GM19099 (cell line): ENCODE measurements around the gene ASAP2.

ENCODE experiments used
- POLR2A ChIP-seq: IDR thresholded peaks from 3 replicates; pipeline ENCODE4 v1.6.1; 2011; ENCODE audit warnings: low read depth; ENCODE audit not compliant: insufficient read length; ENCODE audit errors: extremely low read depth

The ASAP2 gene

GRCh38 chr2:9308186-9308955 is 101.8 kb downstream of the ASAP2 start:
- no peak for TF ChIP-seq POLR2A

DNA sequence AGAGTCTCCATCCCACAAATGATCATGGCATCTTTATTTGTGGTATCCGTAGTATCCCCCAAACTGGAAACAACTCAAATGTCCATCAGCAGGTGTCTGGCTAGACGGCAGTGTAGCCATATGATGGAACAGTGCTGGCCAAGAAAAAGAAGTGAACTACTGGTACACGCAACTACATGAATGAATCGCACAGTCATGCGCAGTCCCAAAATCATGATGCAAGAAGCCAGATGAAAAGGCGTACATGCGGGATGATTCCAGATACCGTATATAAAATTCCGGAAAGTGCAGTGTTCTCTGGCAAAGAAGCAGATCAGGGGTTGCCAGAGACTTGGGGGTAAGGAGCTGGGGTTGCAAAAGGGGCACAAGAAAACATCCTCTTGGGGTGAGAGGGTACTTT is 102.5 kb downstream of the ASAP2 start:
- TF ChIP-seq POLR2A, result no peak

- TF ChIP-seq POLR2A, result no peak
These were observed 103.8 kb downstream of the ASAP2 start for GRCh38 chr2:9310377-9310776.

- no peak for TF ChIP-seq POLR2A
These were observed 104.2 kb downstream of the ASAP2 start for GRCh38 chr2:9310798-9311197.

GRCh38 chr2:9311488-9311887 is 104.9 kb downstream of the ASAP2 start:
- TF ChIP-seq POLR2A, result no peak

DNA sequence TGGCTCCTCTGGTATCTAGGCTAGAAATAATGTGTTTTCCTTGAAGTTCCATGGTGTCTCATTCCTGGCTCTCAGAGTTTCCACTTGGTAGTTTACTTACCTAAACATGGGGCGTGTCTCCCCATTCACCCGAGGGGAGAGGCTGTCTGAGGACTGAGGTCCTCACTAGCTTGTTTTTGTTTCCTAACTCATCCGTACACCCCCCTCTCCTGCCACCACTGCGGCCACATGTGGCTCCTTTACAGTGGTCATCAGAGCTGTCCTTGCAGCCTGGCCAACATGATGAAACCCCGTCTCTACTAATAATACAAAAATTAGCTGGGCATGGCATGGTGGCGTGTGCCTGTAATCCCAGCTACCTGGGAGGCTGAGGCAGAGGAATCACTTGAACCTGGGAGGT is 106.0 kb downstream of the ASAP2 start:
- no peak for TF ChIP-seq POLR2A

DNA sequence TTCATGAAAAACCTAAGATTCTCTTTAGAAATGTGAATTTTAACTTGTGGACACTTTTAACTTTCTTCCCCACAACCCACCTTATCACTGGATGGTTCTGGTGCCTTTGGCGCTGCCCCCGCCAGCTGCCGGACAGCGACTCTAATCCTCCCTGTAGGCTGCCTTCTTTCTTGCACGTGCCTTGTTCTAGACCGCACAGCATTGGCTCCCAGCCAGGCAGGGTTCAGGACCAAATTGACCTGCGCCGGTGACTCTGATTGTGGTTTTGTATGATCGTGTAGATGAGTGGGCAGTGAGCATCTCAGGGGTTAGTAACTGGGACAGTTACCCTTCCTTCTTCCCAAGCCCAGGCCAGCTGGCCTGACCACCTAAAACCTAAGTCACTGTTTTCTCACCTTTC is 106.8 kb downstream of the ASAP2 start:
- TF ChIP-seq POLR2A, result no peak

DNA sequence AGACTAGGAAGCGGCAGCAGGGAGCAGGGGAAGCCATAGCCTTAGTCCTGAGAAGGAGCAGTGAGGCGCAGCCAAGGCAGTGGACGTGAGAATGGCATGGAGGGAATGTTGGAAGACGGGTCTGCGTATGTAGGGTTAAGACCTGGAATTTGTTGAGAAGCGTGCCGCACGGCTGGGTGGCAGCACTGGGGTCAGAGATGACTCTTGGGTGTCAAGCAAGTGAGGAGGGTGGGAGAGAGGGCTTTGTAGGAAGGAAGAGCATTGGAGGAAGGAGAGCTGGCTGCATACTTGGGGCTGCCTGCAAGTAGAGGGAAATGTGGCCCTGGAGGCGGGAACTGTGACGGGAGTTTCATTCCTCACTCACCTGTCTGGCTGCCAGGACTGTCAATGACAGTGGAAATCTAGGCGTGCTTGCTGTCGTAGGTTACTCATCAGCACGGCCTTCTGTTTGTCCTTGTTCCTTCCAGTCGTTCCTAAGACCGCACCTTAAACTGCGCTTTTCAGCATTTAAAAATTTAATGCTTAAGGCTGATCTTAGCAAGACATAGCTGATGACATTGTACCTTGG is 108.8 kb downstream of the ASAP2 start:
- no peak for TF ChIP-seq POLR2A

- no peak for TF ChIP-seq POLR2A
These were observed 110.9 kb downstream of the ASAP2 start for GRCh38 chr2:9317559-9317958.

- no peak for TF ChIP-seq POLR2A
These were observed 112.1 kb downstream of the ASAP2 start for GRCh38 chr2:9318461-9319337.

- no peak for TF ChIP-seq POLR2A
These were observed 112.7 kb downstream of the ASAP2 start for GRCh38 chr2:9319338-9319715.

DNA sequence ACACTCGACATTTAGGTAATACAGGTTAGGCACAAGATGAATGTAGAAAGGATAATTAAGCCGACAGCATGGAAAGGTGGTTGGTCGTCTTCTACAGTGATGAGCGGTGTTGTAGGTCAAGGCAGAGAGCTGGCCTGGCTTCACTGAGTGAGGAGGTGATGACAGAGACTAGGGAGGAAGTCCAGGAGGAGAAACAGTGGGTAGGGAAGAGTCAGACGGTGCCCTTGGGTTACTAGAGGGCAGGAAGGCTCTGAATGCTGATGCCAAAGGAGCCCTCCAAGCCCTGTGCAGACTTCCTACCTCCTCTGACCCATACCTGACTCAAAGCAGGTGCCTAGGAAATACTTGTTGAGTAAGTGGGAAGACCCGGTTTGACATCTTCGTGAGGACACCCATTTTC is 116.0 kb downstream of the ASAP2 start:
- no peak for TF ChIP-seq POLR2A

DNA sequence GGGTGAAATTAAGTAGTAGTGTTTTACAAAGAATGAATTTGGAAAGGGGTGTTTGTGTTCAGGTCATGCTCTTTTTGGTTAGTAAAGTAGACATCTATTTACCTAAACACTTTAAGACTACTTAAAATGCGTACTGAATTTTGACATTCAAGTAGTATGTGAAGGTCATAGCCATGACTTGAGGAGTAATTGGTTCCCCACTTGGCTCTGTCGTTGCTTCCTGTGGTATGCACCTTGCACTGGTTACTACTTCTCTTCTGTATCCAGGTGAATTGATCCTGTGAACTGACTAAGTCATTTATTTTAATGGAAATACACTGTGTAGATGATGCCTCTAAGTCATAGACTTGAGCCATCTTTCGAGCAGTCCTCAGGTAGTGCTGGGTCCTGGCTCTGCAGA is 118.8 kb downstream of the ASAP2 start:
- no peak for TF ChIP-seq POLR2A

DNA sequence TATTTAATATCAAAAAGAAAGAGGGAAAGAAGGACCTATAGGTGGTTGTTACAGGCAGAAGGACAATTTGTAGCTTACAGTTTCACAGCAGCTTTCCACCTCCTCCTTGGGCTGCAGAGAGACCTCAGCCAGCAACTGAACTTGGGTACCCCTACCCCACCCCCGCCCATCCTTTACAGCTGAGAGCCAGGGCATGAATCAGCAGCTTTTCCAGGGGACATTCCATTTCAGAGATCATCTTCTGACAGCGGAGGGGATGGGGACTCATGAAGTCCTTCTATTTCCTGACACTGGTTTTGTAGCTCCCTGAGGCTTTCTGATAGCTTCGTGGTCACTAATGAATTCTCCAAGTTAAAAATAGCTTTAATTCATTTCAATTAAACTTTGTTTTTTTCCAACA is 120.4 kb downstream of the ASAP2 start:
- TF ChIP-seq POLR2A, result no peak

DNA sequence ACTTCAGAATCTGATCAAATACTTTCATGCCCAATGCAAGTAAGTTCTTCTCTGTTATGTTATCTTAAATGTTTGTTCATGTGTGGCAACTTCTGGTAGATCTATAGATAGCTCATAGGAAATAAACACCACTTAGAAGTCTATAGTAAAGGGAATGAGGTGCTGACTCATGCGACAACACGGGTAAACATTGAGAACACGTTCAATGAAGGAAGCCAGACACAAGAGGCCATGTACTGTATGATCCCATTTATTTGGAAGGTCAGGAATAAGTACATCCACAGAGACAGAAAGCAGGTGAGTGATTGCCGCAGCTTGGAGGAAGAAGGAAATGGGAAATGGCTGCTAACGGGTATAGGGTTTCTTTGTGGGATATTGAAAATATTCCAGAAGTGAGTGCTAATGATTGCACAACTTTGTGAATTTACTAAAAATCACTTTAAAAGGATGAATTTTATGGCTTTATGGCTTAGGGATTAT is 121.3 kb downstream of the ASAP2 start:
- no peak for TF ChIP-seq POLR2A

- TF ChIP-seq POLR2A, result no peak
These were observed 122.3 kb downstream of the ASAP2 start for GRCh38 chr2:9328931-9329330.

GRCh38 chr2:9329497-9329896 is 122.9 kb downstream of the ASAP2 start:
- TF ChIP-seq POLR2A, result no peak
